ENCODE data around the gene STK25. TPM values are rescaled to one million over a fixed set of nuclear protein-coding genes. Genes with fewer than 3 reads are reported as not detected.

The STK25 gene
- total and polyA plus RNA-seq, 2 experiments from 2014 or later: 183 to 192 TPM

GRCh38 chr2:241483305-241483704 lies 25.1 kb downstream of the STK25 start:
- Histone ChIP-seq H3K27me3 (no peaks in the 10 kb centered on the region), H3K9me2 (replicated peaks; ENCODE audit: insufficient read depth) (no peaks in the 10 kb centered on the region), H3K27ac (no peak overlapping the region), H4K20me1 (ENCODE audit: insufficient read depth, poor library complexity, severe bottlenecking) (no peaks in the 10 kb centered on the region), H3K36me3 (replicated peaks; ENCODE audit: insufficient read depth, low read depth) (no peaks in the 10 kb centered on the region), H3K4me1 (ENCODE audit: insufficient read depth) (no peaks in the 10 kb centered on the region), H3K4me3 (no peak overlapping the region), H2AFZ (no peak overlapping the region), H3K9me3 (ENCODE audit: low read depth) (no peaks in the 10 kb centered on the region), H3K4me2 (no peak overlapping the region), H3K79me2 (no peaks in the 10 kb centered on the region)
- no peak for DNase-seq (ENCODE audit: low spot score)
- no peak for TF ChIP-seq EZH2 (IDR thresholded peaks at IDR 0.05; ENCODE audit: borderline replicate concordance)
- TF ChIP-seq, protein P1, sequence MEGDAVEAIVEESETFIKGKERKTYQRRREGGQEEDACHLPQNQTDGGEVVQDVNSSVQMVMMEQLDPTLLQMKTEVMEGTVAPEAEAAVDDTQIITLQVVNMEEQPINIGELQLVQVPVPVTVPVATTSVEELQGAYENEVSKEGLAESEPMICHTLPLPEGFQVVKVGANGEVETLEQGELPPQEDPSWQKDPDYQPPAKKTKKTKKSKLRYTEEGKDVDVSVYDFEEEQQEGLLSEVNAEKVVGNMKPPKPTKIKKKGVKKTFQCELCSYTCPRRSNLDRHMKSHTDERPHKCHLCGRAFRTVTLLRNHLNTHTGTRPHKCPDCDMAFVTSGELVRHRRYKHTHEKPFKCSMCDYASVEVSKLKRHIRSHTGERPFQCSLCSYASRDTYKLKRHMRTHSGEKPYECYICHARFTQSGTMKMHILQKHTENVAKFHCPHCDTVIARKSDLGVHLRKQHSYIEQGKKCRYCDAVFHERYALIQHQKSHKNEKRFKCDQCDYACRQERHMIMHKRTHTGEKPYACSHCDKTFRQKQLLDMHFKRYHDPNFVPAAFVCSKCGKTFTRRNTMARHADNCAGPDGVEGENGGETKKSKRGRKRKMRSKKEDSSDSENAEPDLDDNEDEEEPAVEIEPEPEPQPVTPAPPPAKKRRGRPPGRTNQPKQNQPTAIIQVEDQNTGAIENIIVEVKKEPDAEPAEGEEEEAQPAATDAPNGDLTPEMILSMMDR (IDR thresholded peaks at IDR 0.05; ENCODE audit: poor library complexity): no peak
- no peak for TF ChIP-seq EZH2phosphoT487 (IDR thresholded peaks at IDR 0.05; ENCODE audit: low read depth, severe bottlenecking, unreplicated experiment)
- 91% methylated on average over 9 of the region's 9 CpGs for WGBS (ENCODE audit: low lambda C conversion rate, missing lambda C conversion rate)

GRCh38 chr2:241482126-241482955 lies 26.0 kb downstream of the STK25 start:
- H3K79me2 ChIP-seq: no peaks in the 10 kb centered on the region
- H3K4me3 ChIP-seq: no peak overlapping the region
- no peak overlapping the region for H2AFZ ChIP-seq
- 93% methylated on average over 20 of the region's 20 CpGs for WGBS (ENCODE audit: low lambda C conversion rate, missing lambda C conversion rate)
- no peak for DNase-seq (ENCODE audit: low spot score)
- H3K27me3 ChIP-seq: no peaks in the 10 kb centered on the region
- TF ChIP-seq, protein P1 (IDR thresholded peaks at IDR 0.05; ENCODE audit: poor library complexity): no peak
- no peak for TF ChIP-seq EZH2 (IDR thresholded peaks at IDR 0.05; ENCODE audit: borderline replicate concordance)
- TF ChIP-seq EZH2phosphoT487 (IDR thresholded peaks at IDR 0.05; ENCODE audit: low read depth, severe bottlenecking, unreplicated experiment): no peak
- H3K9me3 ChIP-seq (ENCODE audit: low read depth): no peaks in the 10 kb centered on the region
- no peak overlapping the region for H3K4me2 ChIP-seq
- no peaks in the 10 kb centered on the region for H3K36me3 ChIP-seq (replicated peaks; ENCODE audit: insufficient read depth, low read depth)
- H3K9me2 ChIP-seq (replicated peaks; ENCODE audit: insufficient read depth): no peaks in the 10 kb centered on the region
- H3K4me1 ChIP-seq (ENCODE audit: insufficient read depth): no peaks in the 10 kb centered on the region
- H4K20me1 ChIP-seq (ENCODE audit: insufficient read depth, poor library complexity, severe bottlenecking): no peaks in the 10 kb centered on the region
- H3K27ac ChIP-seq: no peak overlapping the region

GRCh38 chr2:241481687-241482086 lies 26.7 kb downstream of the STK25 start:
- Histone ChIP-seq H3K4me1 (ENCODE audit: insufficient read depth) (no peaks in the 10 kb centered on the region), H3K79me2 (no peaks in the 10 kb centered on the region), H3K27me3 (no peaks in the 10 kb centered on the region), H4K20me1 (ENCODE audit: insufficient read depth, poor library complexity, severe bottlenecking) (no peaks in the 10 kb centered on the region), H3K4me3 (no peak overlapping the region), H3K4me2 (no peak overlapping the region), H3K9me3 (ENCODE audit: low read depth) (no peaks in the 10 kb centered on the region), H3K36me3 (replicated peaks; ENCODE audit: insufficient read depth, low read depth) (no peaks in the 10 kb centered on the region), H2AFZ (no peak overlapping the region), H3K27ac (no peak overlapping the region), H3K9me2 (replicated peaks; ENCODE audit: insufficient read depth) (no peaks in the 10 kb centered on the region)
- WGBS (ENCODE audit: low lambda C conversion rate, missing lambda C conversion rate): 96% methylated on average over 1 of the region's 1 CpG
- no peak for DNase-seq (ENCODE audit: low spot score)
- TF ChIP-seq, protein P1 (IDR thresholded peaks at IDR 0.05; ENCODE audit: poor library complexity): no peak
- TF ChIP-seq EZH2 (IDR thresholded peaks at IDR 0.05; ENCODE audit: borderline replicate concordance) (no peak), EZH2phosphoT487 (IDR thresholded peaks at IDR 0.05; ENCODE audit: low read depth, severe bottlenecking, unreplicated experiment) (no peak)
